OCI-LY1 (cell line): ENCODE measurements around the gene GALNT17.

Source experiments
- H2AFZ ChIP-seq: fragments of 200-600 bp; sonication (generic), shearing (Covaris generic); 2 replicates; pipeline ENCODE4 v1.6.0; 2014; ENCODE audit warnings: antibody characterized with exemption, mild to moderate bottlenecking, low read length
- H3F3A ChIP-seq: fragments of 200-600 bp; sonication (generic), shearing (Covaris generic); 2 replicates; pipeline ENCODE4 v1.6.0; 2014; ENCODE audit warnings: mild to moderate bottlenecking, antibody characterized with exemption, low read length, moderate library complexity; ENCODE audit not compliant: insufficient read depth
- H3K27ac ChIP-seq: fragments of 200-600 bp; sonication (generic); 2 replicates; pipeline ENCODE4 v1.5.1; 2014; ENCODE audit warnings: low read length, mixed run types, mild to moderate bottlenecking, low read depth; ENCODE audit not compliant: poor library complexity, severe bottlenecking
- H3K27me3 ChIP-seq: fragments of 200-600 bp; sonication (generic); 2 replicates; pipeline ENCODE4 v1.6.0; 2014; ENCODE audit warnings: antibody characterized with exemption, mild to moderate bottlenecking, low read length, moderate library complexity; ENCODE audit not compliant: insufficient read depth
- H3K36me3 ChIP-seq: fragments of 200-600 bp; sonication (generic); 2 replicates; pipeline ENCODE4 v1.6.1; 2014; ENCODE audit warnings: mild to moderate bottlenecking, antibody characterized with exemption, low read length, moderate library complexity, mixed read lengths; ENCODE audit not compliant: insufficient read depth
- H3K4me1 ChIP-seq: fragments of 200-600 bp; sonication (generic); 2 replicates; pipeline ENCODE4 v1.5.1; 2014; ENCODE audit warnings: mild to moderate bottlenecking, low read length, moderate library complexity; ENCODE audit not compliant: insufficient read depth, severe bottlenecking
- H3K4me2 ChIP-seq: fragments of 200-600 bp; sonication (generic), shearing (Covaris generic); 2 replicates; pipeline ENCODE4 v1.6.1; 2014; ENCODE audit warnings: low read length
- H3K4me3 ChIP-seq: fragments of 200-600 bp; sonication (generic); 2 replicates; pipeline ENCODE4 v1.5.1; 2014; ENCODE audit warnings: low read length, low read depth, mild to moderate bottlenecking, mixed read lengths; ENCODE audit not compliant: poor library complexity, severe bottlenecking
- H3K79me2 ChIP-seq: fragments of 200-600 bp; shearing (Covaris generic); 2 replicates; pipeline ENCODE4 v1.6.1; 2016; ENCODE audit warnings: mixed run types, low read length, mixed read lengths; ENCODE audit not compliant: insufficient read depth
- H3K9ac ChIP-seq: fragments of 200-600 bp; sonication (generic), shearing (Covaris generic); 2 replicates; pipeline ENCODE4 v1.6.1; 2014; ENCODE audit warnings: mild to moderate bottlenecking, low read length, mixed read lengths
- H3K9me2 ChIP-seq: fragments of 200-600 bp; sonication (generic), shearing (Covaris generic); 2 replicates; pipeline ENCODE4 v1.6.1; 2014; ENCODE audit warnings: low read depth, mild to moderate bottlenecking, low read length, mixed read lengths
- H3K9me3 ChIP-seq: fragments of 200-600 bp; shearing (Covaris generic); 2 replicates; pipeline ENCODE4 v1.6.1; 2014; ENCODE audit warnings: low read length, mixed read lengths
- H4K20me1 ChIP-seq: fragments of 200-600 bp; sonication (generic), shearing (Covaris generic); 2 replicates; pipeline ENCODE4 v1.6.0; 2016; ENCODE audit warnings: mild to moderate bottlenecking, low read length; ENCODE audit not compliant: insufficient read depth
- CTCF ChIP-seq: fragments of 200-600 bp; sonication (generic), shearing (Covaris generic); IDR thresholded peaks from 2 replicates; pipeline ENCODE4 v1.5.1; 2017; ENCODE audit warnings: mild to moderate bottlenecking, antibody characterized with exemption, low read length, moderate library complexity, mixed read lengths
- EZH2 ChIP-seq: fragments of 200-600 bp; sonication (generic), shearing (Covaris generic); IDR thresholded peaks from 2 replicates; pipeline ENCODE4 v1.8.0; 2017; ENCODE audit warnings: borderline replicate concordance, mixed run types, mild to moderate bottlenecking, antibody characterized with exemption, low read length, moderate library complexity, mixed read lengths

The GALNT17 gene

GRCh38 chr7:71389976-71390375 is 258.0 kb downstream of the GALNT17 start:
- H3K36me3 ChIP-seq: no peaks in the 10 kb centered on the region
- H3F3A ChIP-seq: no peaks in the 10 kb centered on the region
- no peaks in the 10 kb centered on the region for H3K79me2 ChIP-seq
- H2AFZ ChIP-seq: no peak overlapping the region
- H3K9ac ChIP-seq: no peak overlapping the region
- no peaks in the 10 kb centered on the region for H3K9me2 ChIP-seq
- H3K4me2 ChIP-seq: no peak overlapping the region
- H3K27me3 ChIP-seq: no peaks in the 10 kb centered on the region; the same call in 1 of the 2 replicates
- H3K4me1 ChIP-seq: no peaks in the 10 kb centered on the region
- no peak for TF ChIP-seq CTCF
- TF ChIP-seq EZH2: no peak
- no peaks in the 10 kb centered on the region for H3K9me3 ChIP-seq
- no peak overlapping the region for H3K27ac ChIP-seq
- no peak overlapping the region for H3K4me3 ChIP-seq
- no peaks in the 10 kb centered on the region for H4K20me1 ChIP-seq

DNA sequence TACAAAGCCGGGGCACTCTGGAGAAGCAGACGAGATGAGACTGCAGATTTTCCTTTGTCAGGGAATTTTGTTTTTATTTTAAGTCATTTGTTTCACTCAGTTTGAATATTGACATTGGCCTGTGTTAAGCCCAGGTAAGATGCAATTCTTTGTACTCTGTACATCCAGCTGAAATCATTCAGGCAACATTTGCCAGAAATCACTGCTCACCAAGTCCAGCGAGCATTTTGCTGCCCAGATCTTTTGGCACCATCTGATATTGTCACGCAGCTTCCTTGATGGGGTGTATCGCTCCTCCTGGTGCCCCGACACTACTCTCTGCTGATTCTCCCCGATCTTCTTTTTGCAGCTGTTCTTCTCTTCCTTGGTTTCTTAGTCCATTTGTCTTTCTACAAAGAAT is 261.7 kb downstream of the GALNT17 start:
- Histone ChIP-seq H3K27me3 (no peaks in the 10 kb centered on the region; the same call in 1 of the 2 replicates), H3K27ac (no peak overlapping the region), H3K79me2 (no peaks in the 10 kb centered on the region), H3K9me3 (no peaks in the 10 kb centered on the region), H3K36me3 (no peaks in the 10 kb centered on the region), H3K4me1 (no peaks in the 10 kb centered on the region), H3F3A (no peaks in the 10 kb centered on the region), H4K20me1 (no peaks in the 10 kb centered on the region), H3K4me2 (no peak overlapping the region), H3K9me2 (no peaks in the 10 kb centered on the region), H3K4me3 (no peak overlapping the region), H2AFZ (no peak overlapping the region), H3K9ac (no peak overlapping the region)
- TF ChIP-seq EZH2: no peak
- TF ChIP-seq CTCF: no peak

DNA sequence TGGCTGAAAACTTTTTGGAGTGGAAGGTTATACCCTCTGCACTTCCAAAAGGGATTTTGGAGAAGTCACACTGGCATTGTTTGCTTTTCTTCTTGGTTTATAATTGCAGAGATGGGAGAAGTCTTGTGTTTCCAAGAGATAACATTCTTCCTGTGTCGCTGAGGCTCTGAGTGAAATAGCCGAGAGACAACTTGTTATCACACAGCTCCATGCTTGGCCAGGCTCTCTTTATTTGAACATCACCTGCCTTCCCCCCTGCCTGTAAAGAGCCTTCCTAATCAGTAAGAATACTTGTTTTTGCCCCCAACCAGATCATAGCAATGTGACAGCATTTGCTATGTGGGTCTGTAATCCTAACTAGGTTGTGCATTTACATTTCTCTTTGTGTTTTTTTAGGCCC is 270.7 kb downstream of the GALNT17 start:
- TF ChIP-seq EZH2 (no peak), CTCF (no peak)
- no peaks in the 10 kb centered on the region for H3K9me2 ChIP-seq
- no peaks in the 10 kb centered on the region for H4K20me1 ChIP-seq
- H3K4me2 ChIP-seq: no peak overlapping the region
- H3K9me3 ChIP-seq: no peaks in the 10 kb centered on the region
- no peaks in the 10 kb centered on the region for H3F3A ChIP-seq
- no peaks in the 10 kb centered on the region for H3K4me1 ChIP-seq
- H3K9ac ChIP-seq: no peak overlapping the region
- H3K79me2 ChIP-seq: no peaks in the 10 kb centered on the region
- no peak overlapping the region for H3K27ac ChIP-seq
- no peak overlapping the region for H3K4me3 ChIP-seq
- no peaks in the 10 kb centered on the region for H3K27me3 ChIP-seq
- H2AFZ ChIP-seq: no peak overlapping the region
- H3K36me3 ChIP-seq: no peaks in the 10 kb centered on the region
